ENCODE data around the gene CNTN4.

The CNTN4 gene

GRCh38 chr3:2823437-2824211 is 725.0 kb downstream of the CNTN4 start:
- no peak for DNase-seq

DNA sequence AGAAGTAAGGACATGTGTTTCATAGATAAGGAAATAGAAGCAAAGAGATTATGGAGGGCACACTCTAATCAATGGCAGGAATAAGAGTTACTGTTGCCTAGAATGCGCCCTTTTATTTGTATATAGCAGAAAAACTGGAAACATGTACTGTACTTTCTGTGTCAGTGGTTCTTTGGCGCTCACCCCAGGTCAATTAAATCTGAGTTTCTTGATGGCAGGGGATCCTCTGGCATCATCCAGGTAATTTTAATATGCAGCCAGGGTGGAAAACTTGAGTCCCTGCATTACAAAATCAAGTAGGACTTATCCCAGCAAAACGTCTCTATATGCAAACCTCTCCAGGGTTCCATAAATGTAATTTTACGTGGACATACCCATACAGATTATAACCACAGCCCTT is 727.4 kb downstream of the CNTN4 start:
- DNase-seq, result no peak

GRCh38 chr3:2826453-2826852 is 727.8 kb downstream of the CNTN4 start:
- no peak for DNase-seq

GRCh38 chr3:2837239-2837638 is 738.6 kb downstream of the CNTN4 start:
- DNase-seq, result no peak

DNA sequence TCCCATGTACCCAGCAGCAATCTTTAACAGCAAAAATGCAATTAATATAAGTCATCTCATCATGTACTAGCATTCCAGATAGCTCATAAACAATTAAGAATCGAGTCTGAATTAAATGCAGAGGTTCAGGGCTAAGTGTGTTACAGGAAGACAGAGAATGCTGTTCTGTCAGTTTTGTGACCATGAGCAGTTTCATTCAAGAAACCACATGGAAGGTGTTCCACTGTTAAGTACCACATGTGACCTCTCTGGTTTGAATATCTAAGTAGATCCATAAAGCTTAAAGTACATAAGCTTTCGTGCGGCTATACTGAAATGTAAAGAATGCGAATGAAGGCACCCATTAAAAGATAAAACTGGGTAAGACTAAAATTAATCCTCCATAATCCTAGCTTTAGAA is 739.2 kb downstream of the CNTN4 start:
- no peak for DNase-seq

DNA sequence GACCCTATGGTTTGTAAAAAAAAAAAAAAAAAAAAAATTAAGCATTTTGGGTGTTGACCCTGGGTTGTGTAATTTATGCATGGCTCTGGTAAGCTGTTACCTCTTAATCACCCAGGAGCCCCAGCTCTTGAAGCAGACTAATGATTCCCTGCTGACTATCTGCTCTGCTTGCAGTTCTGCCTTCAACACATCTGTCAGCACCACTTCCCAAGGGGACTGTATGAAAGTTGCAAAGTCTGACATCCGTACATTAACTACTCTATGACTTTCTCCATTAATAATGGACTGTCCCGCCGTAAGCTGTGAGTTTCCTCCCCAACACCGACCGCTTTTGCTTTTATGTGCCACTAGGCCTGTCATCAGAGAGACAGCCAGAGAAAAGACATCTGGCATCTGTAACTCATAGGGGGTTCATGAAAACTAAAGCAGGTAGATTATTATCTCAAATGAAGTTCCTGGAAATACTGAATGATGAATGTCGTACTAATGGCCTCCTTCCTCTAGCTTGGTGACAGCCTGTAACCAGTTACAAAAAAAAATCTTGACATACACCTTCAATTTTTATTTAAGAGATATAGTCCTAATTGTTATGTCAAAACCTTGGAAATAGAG is 740.0 kb downstream of the CNTN4 start:
- DNase-seq, result no peak

DNA sequence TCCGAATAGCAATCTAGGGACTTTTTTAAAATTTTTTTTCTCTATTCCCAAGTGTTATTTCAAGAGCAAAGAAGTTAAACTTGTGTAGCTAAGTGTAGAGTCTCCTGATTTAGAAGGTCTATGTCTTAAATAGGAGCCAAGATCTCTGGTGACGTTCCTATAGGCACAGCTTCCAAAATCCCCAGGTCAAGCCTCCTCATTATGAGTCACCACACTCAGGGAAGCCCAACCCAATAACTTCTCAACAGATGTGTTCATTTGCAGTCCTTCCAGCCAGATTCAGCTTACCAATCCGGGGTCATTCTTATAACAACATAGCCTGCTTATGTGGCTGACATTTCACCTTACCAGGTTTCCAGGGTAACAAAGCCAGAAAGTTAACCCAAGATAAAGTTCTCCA is 741.2 kb downstream of the CNTN4 start:
- no peak for DNase-seq

- no peak for DNase-seq
Observed at GRCh38 chr3:2847062-2847841, 748.6 kb downstream of the CNTN4 start.

GRCh38 chr3:2849092-2849491 is 750.4 kb downstream of the CNTN4 start:
- DNase-seq, result no peak

DNA sequence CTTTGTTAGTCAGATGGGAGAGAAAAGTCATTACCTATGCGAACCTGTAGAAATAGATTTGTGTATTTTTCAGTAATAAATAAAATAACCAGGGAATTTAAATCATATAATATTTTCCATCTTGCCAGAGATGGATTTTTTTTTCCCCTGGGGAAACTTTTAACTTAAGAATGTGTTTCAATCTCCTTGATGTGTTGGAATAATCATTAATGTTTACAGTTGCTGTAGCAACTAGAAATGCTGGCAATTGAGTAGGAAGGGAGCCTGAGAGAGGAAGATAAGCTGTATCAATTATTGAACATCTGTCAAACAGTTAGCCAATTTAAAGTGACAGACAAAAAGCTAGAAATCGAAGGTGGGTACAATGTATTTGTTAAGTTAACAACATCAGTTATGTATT is 752.0 kb downstream of the CNTN4 start:
- DNase-seq, result no peak

- no peak for DNase-seq
Observed at GRCh38 chr3:2851361-2851760, 752.7 kb downstream of the CNTN4 start.

GRCh38 chr3:2851835-2852234 is 753.2 kb downstream of the CNTN4 start:
- DNase-seq, result no peak

GRCh38 chr3:2853651-2854050 is 755.0 kb downstream of the CNTN4 start:
- DNase-seq, result no peak

DNA sequence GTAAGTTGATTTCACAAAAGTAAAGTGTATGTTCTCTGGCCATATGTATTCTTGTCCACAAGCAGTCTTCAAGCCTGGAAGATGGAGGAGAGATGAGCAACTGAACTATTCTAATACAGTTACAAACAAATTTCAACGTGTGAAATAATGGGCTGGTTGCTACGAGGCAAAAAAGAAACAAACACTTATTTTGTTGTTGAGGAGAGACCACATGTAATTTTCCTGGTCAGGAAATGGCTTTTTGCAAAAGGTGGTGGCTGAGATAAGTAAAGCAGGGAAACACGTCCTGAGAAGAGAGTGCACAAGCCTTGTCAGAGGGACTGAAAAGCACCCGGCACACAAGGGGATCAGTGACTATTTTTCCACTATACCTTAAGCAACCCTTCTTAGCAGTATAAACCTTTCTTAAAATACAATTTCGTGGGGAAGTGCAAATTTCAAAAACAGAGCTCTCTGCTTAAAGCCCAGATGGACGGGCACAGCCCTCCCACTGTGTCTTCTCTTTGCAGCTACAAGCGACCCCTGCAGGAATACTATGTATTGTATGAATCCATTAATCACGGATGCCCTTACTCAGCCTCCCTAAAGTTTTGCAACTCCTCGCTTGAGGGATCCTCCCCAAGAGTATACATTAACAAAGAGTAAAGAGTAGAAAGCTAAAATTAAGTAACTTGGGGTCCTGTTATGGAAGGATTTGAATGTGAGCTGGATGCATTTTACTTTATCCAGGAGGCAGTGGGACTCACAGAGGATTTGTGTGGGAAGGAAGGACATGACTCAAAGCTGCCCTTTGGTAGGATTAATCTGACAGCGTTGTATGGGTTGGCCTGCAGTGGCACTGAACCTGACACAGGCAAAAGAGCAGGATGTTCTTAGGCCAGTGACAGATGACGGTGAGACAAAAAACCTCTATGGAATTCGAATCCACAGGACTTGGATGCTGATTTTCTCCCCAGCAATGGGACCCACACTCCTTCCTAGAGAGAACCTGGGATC is 757.8 kb downstream of the CNTN4 start:
- DNase-seq, result no peak

DNA sequence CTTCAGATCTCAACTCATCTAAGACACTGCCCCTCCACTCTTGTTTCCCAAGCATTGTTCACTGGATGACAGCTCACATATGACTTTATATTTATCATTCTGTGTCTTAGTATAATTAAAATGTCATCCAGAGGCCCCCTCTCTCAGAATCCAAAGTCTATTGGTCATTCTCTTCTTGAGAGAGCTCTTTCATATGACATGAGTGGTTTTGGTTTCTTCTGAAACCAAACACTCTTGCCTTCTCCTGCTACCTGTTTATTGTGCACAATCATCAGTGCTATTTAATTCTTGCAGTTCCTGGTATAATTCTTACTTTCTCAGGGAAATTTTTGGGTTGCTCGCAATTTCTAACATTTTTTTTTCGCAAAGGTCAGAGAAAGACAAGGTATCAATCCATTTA is 762.0 kb downstream of the CNTN4 start:
- no peak for DNase-seq

- no peak for DNase-seq
Observed at GRCh38 chr3:2861120-2861519, 762.5 kb downstream of the CNTN4 start.

DNA sequence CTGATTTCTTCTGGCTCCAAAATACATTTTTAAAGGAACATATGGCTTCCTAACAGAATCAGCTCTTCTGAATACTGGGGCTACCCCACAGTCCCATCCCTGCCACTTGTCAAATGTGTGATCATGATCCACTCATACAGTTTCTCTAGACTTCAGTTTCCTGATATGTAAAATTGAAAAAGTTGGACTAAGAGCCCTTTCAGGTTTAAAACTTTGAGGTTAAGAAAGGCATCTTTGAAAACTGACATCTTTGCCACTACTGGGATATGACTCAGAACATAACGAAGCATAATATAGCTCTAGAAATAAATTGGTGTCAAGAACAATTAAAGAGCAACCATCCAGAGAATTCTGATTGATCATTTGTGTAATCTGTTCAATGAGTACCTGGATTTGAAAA is 763.3 kb downstream of the CNTN4 start:
- no peak for DNase-seq

GRCh38 chr3:2862366-2862765 is 763.7 kb downstream of the CNTN4 start:
- DNase-seq, result no peak

DNA sequence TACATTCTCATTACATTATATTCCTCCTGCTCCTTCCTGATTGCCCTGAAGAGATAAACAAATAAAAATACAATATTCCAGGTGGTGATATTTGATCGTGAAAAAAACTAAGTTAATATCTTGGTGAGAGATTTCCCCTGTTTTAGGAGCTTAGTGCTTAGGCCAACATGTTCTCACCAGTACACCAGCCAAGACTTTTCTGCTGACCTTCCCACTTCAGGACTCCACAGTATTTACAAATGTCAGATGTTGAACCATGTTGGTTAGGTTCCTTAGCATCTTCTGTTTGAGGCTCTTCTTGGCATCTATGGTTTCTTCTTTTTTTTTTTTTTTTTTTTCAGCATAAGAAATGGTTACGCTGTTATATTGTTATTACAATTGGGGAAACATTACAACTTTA is 764.5 kb downstream of the CNTN4 start:
- DNase-seq, result no peak

- no peak for DNase-seq
Observed at GRCh38 chr3:2869905-2870304, 771.2 kb downstream of the CNTN4 start.

- no peak for DNase-seq
Observed at GRCh38 chr3:2870724-2871333, 772.2 kb downstream of the CNTN4 start.

DNA sequence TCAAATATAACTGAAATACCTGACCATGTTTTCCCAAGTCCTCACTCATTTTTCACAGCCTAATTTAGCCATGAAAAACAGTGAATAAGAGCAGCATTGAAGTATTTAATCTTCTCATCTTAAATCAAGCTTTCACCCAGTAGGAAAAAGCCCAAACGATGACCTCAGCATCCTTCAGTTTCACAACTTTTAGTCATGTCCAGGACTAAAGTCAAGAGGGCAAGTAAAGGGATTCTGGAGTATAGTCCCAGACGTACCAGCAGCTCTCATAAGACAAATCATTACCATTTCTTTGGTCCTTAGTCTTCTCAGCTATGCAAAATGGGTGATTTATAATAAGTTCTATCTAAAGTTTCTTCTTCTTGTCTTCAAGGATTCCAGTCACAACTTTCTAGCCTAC is 774.2 kb downstream of the CNTN4 start:
- DNase-seq, result no peak

Measured in stimulated activated CD4-positive, alpha-beta T cell treated with anti-CD3 and anti-CD28 coated beads, Interleukin-1b, Interleukin-23, amount 100 ng/mL, for 48 hours (primary cell).